OCI-LY3 (cell line): ENCODE data around the gene INVS.

Source experiments
- CTCF ChIP-seq: fragments of 200-600, 300-600 bp; sonication (generic); IDR thresholded peaks from 2 replicates; pipeline ENCODE4 v1.5.1; 2014; ENCODE audit warnings: antibody characterized with exemption, low read length, low read depth
- EZH2phosphoT487 ChIP-seq: fragments of 200-600 bp; shearing (Covaris generic); IDR thresholded peaks from 2 replicates; pipeline ENCODE4 v1.6.1; 2018; ENCODE audit warnings: antibody characterized with exemption, mixed run types, low read depth

- no peak for TF ChIP-seq CTCF
- no peak for TF ChIP-seq EZH2phosphoT487
Observed at GRCh38 chr9:100120286-100120685, 21.2 kb downstream of the INVS start.
